CD4-positive, alpha-beta T cell treated with Interleukin-12 subunit alpha and Interleukin-12 subunit beta, for 1 hour (primary cell): ENCODE data around the gene NAGS.
"Not testable (repeated sequence)": the region's sequence is repeated elsewhere in the genome, so short reads cannot be mapped to it uniquely, and the experiment has no call there.

Experiments used
- DNase-seq: peaks from one replicate; pipeline ENCODE4 v3.0.0-alpha.2; 2020

NAGS gene

DNA sequence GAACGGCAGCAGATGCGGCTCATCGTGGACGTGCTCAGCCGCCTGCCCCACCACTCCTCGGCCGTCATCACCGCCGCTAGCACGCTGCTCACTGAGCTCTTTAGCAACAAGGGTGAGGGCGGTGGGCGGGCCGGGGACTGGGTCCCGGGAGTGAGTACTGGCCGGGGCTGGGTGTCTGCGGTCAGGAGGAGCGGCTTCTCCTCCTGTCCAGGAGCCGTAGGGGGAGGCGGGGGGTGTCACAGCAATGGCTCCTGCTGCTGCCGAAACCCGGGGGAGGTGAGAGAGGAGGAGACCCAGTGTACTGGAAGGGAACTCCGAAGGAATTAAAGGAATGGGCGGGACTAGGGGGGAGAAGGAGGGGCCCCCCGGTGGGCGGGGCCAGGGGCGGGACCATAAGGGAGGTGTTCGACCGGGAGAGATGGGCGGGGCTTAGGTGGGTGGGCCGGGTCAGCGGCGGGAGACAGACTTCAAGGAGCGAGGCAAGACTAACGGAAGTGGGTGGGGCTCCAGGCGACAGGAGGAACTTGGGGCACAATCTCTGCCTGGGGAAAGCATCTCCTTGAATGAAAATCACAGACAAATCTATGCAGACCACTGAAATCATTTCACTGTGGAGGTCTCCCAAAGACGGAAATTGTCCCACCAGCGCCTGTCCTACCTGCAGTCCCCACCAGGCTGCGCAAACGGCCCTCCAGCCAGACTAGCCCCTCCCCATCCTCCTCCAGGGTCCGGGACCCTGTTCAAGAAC lies 2.4 kb downstream of the NAGS start:
- peak; percentile 98 for DNase-seq

GRCh38 chr17:44007346-44008204 lies 3.2 kb downstream of the NAGS start:
- DNase-seq, result no peak

DNA sequence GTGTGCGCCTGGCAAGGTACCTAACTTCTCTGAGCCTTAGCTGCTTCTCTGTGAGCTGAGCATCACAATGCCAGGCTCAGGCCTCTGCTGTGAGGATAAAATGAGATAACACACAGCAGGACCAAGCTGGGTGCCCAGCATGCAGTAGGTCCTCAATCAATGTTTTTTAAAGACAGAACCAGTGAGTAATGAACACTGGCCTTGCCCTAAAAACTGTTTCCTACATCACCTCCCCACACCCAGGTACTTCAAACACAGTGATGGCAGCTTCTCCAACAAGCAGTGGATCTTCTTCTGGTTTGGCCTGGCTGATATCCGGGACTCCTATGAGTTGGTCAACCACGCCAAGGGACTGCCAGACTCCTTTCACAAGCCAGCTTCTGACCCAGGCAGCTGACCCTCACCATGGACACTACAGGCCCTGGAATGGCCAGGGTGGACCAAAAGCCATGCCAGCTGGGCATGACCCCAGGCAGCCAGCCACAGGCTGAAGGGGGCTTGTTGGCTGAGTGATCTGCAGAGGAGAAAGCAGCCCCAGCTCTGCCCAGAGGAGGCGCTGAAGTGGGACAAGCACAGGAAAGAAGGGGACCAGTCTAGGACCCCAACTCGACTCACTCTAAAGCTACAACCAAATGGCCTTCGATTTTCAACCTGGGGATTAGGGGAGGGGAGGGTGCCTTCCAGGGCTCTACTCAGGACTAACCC lies 3.9 kb downstream of the NAGS start:
- DNase-seq, result no peak

GRCh38 chr17:44010966-44011647 lies 6.7 kb downstream of the NAGS start:
- no peak for DNase-seq

DNA sequence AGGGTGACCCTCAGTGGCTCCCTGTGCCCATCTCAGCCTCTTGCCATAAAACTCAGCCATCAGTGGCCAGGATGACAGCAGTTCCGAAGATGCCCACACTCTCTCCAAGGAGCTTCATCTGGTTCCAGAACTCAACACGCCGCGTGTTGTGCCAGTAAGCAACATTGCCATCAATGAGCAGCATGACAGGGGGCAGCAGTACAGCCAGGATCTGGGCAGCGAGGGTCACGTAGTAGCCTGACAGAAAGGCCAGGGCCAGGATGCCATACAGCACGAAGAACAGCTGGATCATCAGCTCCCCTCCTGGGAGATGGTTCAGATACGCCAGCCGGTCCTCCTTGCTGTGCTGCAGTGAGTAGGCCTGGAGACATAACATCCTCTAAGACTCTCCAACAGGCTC lies 7.5 kb downstream of the NAGS start:
- DNase-seq, result no peak

- no peak for DNase-seq
These were observed 8.0 kb downstream of the NAGS start for GRCh38 chr17:44012391-44012790.

GRCh38 chr17:44012874-44013273 lies 8.5 kb downstream of the NAGS start:
- DNase-seq, result no peak

- no peak for DNase-seq
These were observed 9.7 kb downstream of the NAGS start for GRCh38 chr17:44014133-44014436.

GRCh38 chr17:44014437-44015172 lies 10.2 kb downstream of the NAGS start, which contains the start of gene TMEM101:
TSS of gene TMEM101 (minus strand) at chr17:44014963. CDS start at chr17:44014952, 11 bp downstream.
- peak; percentile 93 for DNase-seq

GRCh38 chr17:44021227-44021626 lies 16.8 kb downstream of the NAGS start:
- DNase-seq, result not testable (repeated sequence)

- DNase-seq, result no peak
These were observed 17.8 kb downstream of the NAGS start for GRCh38 chr17:44022246-44022645.

GRCh38 chr17:44023545-44024270 lies 19.3 kb downstream of the NAGS start:
- DNase-seq, result no peak

DNA sequence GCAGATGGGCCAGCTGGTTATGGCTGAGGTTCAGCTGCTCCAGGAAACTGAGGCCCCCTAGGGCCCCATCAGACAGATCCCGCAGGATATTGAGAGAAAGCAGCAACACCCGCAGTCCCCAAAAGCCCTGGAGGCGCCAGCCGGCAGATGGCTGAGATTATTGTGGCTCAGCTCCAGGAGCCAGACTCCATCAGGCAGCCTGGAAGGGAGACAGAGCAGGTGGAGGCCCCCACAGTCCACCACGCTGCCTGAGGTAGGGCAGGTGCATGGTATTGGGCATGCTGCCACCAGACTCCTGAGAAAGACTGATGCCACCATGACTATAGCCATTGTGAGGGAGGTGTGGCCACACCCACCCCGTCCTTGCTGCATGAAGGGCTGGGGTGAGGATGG lies 19.8 kb downstream of the NAGS start:
- DNase-seq, result no peak

DNA sequence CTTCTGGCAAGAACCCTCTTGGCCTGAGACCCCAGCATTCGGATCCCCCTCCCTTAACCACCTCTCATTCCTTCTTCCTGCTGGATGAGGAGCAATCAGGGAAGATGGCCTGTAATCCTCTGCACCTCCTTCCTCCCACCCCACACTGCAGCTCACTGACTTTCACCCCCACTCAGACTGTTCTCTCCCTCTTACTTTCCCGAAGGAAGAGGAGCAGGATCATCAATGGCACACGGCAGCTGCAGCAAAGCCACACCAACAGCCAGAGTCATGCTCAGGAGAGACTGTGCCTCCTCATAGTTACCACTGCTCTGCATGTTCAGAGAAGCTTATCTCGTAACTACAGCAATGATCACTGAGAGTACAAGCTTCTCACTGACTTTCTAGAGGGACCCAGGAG lies 20.4 kb downstream of the NAGS start:
- DNase-seq, result no peak

DNA sequence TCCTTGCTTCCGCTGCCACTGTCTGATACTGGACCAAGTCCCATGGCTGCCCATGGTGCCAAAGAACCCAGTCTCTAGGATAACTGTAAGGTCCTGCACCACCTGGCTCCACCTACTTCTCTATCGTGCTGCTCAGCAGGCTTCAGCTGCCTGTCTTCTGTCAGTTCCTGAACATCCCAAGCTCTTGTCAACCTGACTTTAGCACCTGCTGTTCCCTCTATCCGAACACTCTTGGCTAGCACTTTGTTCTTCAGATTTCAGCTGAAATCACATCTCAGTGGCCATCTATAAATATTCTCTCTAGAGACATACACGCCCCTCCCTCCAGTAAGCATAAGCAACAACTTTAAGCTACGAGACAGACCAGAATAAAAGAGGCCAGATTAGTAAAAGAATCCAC lies 25.3 kb downstream of the NAGS start:
- DNase-seq, result no peak

GRCh38 chr17:44030482-44030881 lies 26.1 kb downstream of the NAGS start:
- DNase-seq, result no peak

DNA sequence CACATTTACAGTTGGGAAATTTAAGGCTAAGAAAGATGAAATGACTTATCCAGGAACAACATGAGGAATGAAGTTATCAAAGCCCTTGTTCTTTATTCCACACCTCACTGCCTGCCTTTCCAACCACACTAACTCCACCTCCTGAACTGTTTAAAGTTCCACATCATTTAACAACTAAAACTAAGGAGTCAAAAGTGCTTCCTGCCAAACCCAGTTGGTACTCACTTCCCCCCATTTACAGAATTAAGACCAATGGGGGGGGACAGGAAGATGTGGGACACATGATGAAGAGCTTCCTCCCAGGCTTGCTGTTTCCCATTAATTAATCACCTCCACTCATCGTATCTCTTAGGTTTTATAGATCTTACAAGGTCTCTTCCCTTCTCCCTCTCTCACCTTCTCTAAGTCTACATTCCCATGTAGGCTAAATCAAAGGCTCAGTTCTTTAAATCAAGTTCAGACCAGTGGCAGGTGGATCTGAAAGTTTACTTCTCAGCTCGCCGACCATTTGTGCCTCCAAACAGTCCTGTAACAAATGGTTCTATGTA lies 29.5 kb downstream of the NAGS start:
- DNase-seq, result no peak

- not testable (repeated sequence) for DNase-seq
These were observed 30.3 kb downstream of the NAGS start for GRCh38 chr17:44034688-44035087.

DNA sequence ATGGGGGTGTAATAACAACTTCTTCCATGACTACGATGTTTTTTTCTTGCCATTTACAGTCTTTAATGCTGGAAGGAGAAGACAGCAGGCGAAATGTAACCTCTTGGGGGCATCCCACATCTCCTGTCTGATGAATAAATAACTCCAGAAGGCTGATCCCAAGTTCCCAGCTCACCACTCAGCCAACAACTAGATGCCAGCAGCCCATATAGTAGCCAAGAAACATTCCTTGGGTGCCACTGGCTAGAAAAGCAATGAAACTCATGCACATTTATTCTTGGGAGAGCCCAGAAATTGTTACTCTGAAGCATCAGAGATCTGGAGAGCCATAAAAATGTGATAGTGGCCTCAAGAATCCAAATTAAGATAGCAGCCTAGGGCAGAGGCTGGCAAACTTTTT lies 33.0 kb downstream of the NAGS start:
- no peak for DNase-seq

DNA sequence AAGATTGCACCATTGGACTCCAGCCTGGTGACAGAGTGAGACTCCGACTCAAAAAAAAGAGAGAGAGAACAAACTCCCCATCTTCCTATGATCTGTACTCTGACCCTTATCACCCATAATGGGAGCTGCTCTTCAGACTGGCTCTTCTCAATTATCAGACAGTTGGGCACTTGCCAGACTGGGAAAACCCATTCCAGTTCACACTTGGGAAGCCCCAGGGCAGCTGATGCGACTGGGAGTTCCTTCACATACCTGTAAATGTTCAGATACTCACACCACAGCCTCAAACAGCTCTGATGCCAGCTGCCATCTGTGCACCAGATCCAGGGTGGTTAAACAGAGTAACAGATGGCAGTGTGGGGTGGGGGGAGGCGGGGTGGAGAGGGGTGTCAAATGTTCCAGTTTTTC lies 34.2 kb downstream of the NAGS start:
- DNase-seq, result no peak
